Measurements from ENCODE around the gene OPCML.

OPCML gene

DNA sequence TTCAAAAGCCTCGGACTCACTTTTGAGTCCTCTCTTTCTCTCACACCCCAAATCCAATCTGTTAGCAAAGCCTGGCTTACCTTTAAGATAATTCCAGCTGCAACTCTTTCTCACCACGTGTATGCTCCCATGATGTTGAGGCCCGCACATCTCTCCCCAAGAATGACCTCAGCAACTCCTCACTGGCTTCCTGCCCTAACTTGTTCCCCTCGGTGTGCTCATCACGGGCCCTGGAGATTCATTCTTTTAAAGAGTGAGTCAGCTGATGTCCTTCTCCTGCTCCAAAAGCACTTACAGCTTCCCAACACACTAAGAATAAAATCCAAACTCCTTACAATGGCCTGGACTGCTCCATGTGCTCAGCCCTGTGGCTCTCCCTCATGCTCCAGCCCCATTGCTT is 1041.3 kb downstream of the OPCML start:
- Histone ChIP-seq H3K27me3 (ENCODE audit: control insufficient read depth in 1 of 2, insufficient read depth in 2 of 2, low read length in 2 of 2) (no peaks in the 10 kb centered on the region), H3K4me1 (ENCODE audit: control insufficient read depth, insufficient read depth, low read length) (no peaks in the 10 kb centered on the region), H3K27ac (ENCODE audit: low read length) (no peak overlapping the region), H3K9me3 (ENCODE audit: control insufficient read depth in 2 of 2, low read length in 2 of 2) (peaks cover 0 to 3% of the 10 kb centered on the region in 2 donors), H3K36me3 (ENCODE audit: control insufficient read depth in 2 of 2, insufficient read depth in 2 of 2, low read length in 2 of 2) (no peaks in the 10 kb centered on the region), H3K9ac (ENCODE audit: low read length in 2 of 2) (no peak overlapping the region), H3K4me3 (ENCODE audit: low read length in 2 of 2) (no peak overlapping the region)

DNA sequence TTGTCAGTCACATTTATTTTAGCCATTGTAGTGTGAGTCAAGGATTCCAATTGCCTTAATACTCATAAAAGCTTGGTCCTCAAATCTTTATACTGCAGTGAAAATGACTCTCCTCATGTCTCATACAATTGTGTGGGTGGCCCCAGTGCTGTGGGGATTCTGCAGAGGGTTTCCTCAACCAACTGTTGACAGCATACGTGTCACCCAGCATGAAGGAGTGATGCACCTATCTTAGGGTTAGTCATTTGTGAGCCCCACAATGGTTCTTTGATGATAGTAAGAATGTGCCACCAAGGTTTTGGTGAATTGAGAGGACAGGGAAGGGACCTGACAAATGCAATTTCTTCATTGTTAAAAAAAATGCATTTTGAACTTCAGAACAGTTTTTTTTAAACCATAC is 1046.2 kb downstream of the OPCML start:
- no peak overlapping the region for H3K4me3 ChIP-seq (ENCODE audit: low read length in 2 of 2)
- H3K4me1 ChIP-seq (ENCODE audit: control insufficient read depth, insufficient read depth, low read length) = no peaks in the 10 kb centered on the region
- no peaks in the 10 kb centered on the region for H3K36me3 ChIP-seq (ENCODE audit: control insufficient read depth in 2 of 2, insufficient read depth in 2 of 2, low read length in 2 of 2)
- no peaks in the 10 kb centered on the region for H3K27me3 ChIP-seq (ENCODE audit: control insufficient read depth in 1 of 2, insufficient read depth in 2 of 2, low read length in 2 of 2)
- H3K9ac ChIP-seq (ENCODE audit: low read length in 2 of 2) = no peak overlapping the region
- H3K9me3 ChIP-seq (ENCODE audit: control insufficient read depth in 2 of 2, low read length in 2 of 2) = peaks cover 0 to 12% of the 10 kb centered on the region in 2 donors
- no peak overlapping the region for H3K27ac ChIP-seq (ENCODE audit: low read length)

DNA sequence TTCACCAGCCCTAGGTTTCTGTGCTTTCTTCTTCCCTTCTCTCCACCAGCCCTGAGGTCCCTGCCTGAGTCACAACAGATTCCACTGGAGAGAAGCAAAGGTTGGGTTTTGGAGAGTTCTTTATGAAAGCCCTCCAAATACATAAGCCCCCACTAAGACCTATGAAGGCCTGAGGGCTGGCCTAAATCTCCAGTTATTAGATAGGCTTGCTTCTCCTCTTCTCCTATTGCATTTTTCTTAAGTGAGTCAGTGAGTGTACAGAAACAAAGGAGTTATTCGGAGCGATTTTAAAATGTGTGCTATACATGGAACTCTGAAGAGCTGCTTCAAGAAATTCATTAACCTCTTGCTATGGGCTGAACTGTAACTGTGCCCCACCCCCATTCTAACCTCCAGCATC is 1057.3 kb downstream of the OPCML start:
- H3K27me3 ChIP-seq (ENCODE audit: control insufficient read depth in 1 of 2, insufficient read depth in 2 of 2, low read length in 2 of 2) = no peaks in the 10 kb centered on the region
- H3K4me1 ChIP-seq (ENCODE audit: control insufficient read depth, insufficient read depth, low read length) = no peaks in the 10 kb centered on the region
- H3K36me3 ChIP-seq (ENCODE audit: control insufficient read depth in 2 of 2, insufficient read depth in 2 of 2, low read length in 2 of 2) = no peaks in the 10 kb centered on the region
- no peak overlapping the region for H3K9ac ChIP-seq (ENCODE audit: low read length in 2 of 2)
- no peak overlapping the region for H3K4me3 ChIP-seq (ENCODE audit: low read length in 2 of 2)
- peaks cover 0 to 7% of the 10 kb centered on the region in 2 donors for H3K9me3 ChIP-seq (ENCODE audit: control insufficient read depth in 2 of 2, low read length in 2 of 2)
- H3K27ac ChIP-seq (ENCODE audit: low read length) = no peak overlapping the region

DNA sequence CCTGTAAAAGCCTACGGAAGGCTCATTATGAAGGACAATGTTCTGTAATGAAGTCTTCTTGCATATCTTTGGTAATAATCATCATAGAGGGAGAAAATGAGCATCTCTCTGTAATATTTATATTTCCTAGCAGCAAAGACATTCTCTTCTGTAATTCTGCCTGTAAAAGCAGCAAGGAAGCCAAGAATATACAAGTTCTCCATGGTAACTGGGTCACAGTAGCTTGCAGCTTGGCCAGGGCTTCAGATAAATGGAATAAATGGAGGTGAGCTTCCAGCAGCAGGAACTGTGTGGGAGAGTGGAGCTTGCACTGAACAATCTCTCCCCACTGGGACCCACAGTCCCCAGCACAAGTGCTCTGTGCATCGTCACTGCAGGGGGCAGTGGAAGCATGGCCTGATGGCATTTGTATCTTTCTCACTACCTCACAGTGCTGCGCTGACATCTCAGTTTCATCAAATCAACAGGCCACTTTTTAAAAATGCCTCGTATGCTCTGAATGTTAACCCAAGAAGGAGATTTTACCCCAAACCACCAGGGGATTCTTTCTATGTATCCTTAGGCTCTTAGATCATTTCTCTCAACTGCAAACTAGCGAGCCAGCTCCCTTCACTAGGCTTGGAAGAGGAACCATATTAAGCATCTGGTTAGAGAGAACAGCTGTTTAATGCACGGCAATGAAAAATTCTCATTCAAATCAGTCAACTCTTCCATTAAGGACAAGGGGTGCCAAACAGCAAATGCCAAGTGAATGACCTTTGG is 1059.7 kb downstream of the OPCML start:
- Histone ChIP-seq H3K9me3 (ENCODE audit: control insufficient read depth in 2 of 2, low read length in 2 of 2) (peaks cover 0 to 7% of the 10 kb centered on the region in 2 donors), H3K4me1 (ENCODE audit: control insufficient read depth, insufficient read depth, low read length) (no peaks in the 10 kb centered on the region), H3K4me3 (ENCODE audit: low read length in 2 of 2) (no peak overlapping the region), H3K9ac (ENCODE audit: low read length in 2 of 2) (no peak overlapping the region), H3K27me3 (ENCODE audit: control insufficient read depth in 1 of 2, insufficient read depth in 2 of 2, low read length in 2 of 2) (no peaks in the 10 kb centered on the region), H3K36me3 (ENCODE audit: control insufficient read depth in 2 of 2, insufficient read depth in 2 of 2, low read length in 2 of 2) (no peaks in the 10 kb centered on the region), H3K27ac (ENCODE audit: low read length) (no peak overlapping the region)

DNA sequence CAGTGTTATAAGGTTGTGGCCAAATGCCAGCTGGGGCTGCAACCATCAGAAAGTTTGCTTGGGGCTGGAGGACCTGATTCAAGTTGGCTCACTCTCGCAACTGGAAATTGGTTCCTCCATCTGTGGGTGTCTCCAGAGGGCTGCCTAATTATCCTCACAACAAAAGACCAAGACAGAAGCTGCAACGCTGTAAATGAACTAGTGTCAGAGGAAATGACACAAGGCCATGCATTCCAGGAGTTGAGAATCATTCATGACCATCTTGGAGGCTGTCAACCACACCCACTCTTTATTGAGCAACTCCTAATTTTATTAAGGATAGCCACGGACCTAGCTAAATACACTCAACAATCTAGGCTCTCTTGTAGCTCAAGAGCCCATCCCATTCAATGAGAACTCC is 1060.8 kb downstream of the OPCML start:
- H3K27me3 ChIP-seq (ENCODE audit: control insufficient read depth in 1 of 2, insufficient read depth in 2 of 2, low read length in 2 of 2) = no peaks in the 10 kb centered on the region
- no peak overlapping the region for H3K27ac ChIP-seq (ENCODE audit: low read length)

DNA sequence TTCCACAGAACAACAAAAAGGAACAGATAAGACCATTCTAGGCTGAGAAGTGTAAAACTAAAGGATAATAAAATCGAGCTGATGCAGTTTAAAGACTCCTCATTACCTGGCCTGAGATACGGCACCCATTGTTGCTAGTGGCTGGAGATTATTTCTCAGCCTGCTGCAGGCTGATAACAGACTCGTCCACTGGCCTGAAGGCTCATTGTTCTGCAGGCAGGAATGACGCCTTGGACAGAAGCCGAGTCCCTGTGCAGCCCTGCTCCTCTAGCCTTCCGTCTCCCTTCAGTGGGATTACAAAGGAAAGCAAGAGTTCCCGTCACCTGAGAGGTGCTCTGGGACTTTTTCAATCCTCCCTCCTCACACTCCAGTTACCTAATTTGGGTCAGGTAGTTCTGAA is 1065.3 kb downstream of the OPCML start:
- H3K36me3 ChIP-seq (ENCODE audit: control insufficient read depth in 2 of 2, insufficient read depth in 2 of 2, low read length in 2 of 2) = no peaks in the 10 kb centered on the region
- no peaks in the 10 kb centered on the region for H3K27me3 ChIP-seq (ENCODE audit: control insufficient read depth in 1 of 2, insufficient read depth in 2 of 2, low read length in 2 of 2)
- H3K27ac ChIP-seq (ENCODE audit: low read length) = no peak overlapping the region
- peaks cover under 1 to 2% of the 10 kb centered on the region in 2 donors for H3K9me3 ChIP-seq (ENCODE audit: control insufficient read depth in 2 of 2, low read length in 2 of 2)
- no peak overlapping the region for H3K9ac ChIP-seq (ENCODE audit: low read length in 2 of 2)
- H3K4me3 ChIP-seq (ENCODE audit: low read length in 2 of 2) = no peak overlapping the region
- no peaks in the 10 kb centered on the region for H3K4me1 ChIP-seq (ENCODE audit: control insufficient read depth, insufficient read depth, low read length)

More for the DNA sequence above, 1060.8 kb downstream of the OPCML start:
- no peak overlapping the region for H3K9ac ChIP-seq (ENCODE audit: low read length in 2 of 2)
- no peaks in the 10 kb centered on the region for H3K4me1 ChIP-seq (ENCODE audit: control insufficient read depth, insufficient read depth, low read length)
- peaks cover 0 to 2% of the 10 kb centered on the region in 2 donors for H3K9me3 ChIP-seq (ENCODE audit: control insufficient read depth in 2 of 2, low read length in 2 of 2)
- no peak overlapping the region for H3K4me3 ChIP-seq (ENCODE audit: low read length in 2 of 2)
- no peaks in the 10 kb centered on the region for H3K36me3 ChIP-seq (ENCODE audit: control insufficient read depth in 2 of 2, insufficient read depth in 2 of 2, low read length in 2 of 2)

DNA sequence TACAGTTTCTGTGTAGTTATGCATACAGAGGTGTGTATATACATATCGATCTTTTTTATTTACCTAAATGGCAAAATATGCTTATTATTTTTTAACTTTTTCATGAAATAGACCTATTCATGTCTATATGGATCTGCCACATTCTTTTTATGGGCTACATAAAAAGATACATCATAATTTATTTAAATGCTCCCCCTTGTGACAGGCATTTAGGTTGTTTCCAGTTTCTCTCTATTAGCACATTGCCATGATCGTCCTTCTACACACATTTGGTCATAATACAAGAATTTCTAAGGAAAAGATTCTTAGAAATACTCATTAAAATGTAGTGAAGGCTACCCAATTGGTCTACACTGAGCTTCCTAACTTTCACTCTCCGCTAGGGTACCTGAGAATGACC is 1067.4 kb downstream of the OPCML start:
- H3K9me3 ChIP-seq (ENCODE audit: control insufficient read depth in 2 of 2, low read length in 2 of 2) = peaks cover 0 to 2% of the 10 kb centered on the region in 2 donors
- H3K4me3 ChIP-seq (ENCODE audit: low read length in 2 of 2) = no peak overlapping the region
- no peaks in the 10 kb centered on the region for H3K27me3 ChIP-seq (ENCODE audit: control insufficient read depth in 1 of 2, insufficient read depth in 2 of 2, low read length in 2 of 2)
- H3K4me1 ChIP-seq (ENCODE audit: control insufficient read depth, insufficient read depth, low read length) = no peaks in the 10 kb centered on the region
- no peaks in the 10 kb centered on the region for H3K36me3 ChIP-seq (ENCODE audit: control insufficient read depth in 2 of 2, insufficient read depth in 2 of 2, low read length in 2 of 2)
- H3K9ac ChIP-seq (ENCODE audit: low read length in 2 of 2) = no peak overlapping the region
- no peak overlapping the region for H3K27ac ChIP-seq (ENCODE audit: low read length)

DNA sequence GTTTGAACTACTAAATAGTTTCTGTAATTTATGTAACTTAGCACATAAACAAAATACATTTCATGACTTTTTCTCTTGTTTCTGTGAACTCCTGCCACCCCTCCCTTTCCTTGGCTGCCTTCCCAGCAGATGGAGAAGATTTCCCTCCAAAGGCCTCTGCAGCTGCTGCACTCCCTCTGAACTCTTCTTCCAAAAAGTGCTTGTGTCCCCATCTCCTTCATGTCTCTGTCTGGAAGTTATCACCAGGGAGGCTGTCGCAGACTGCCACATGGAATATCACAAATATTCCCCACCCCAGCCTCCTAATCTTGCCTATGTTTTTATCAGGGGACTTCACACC is 1068.3 kb downstream of the OPCML start:
- Histone ChIP-seq H3K27ac (ENCODE audit: low read length) (no peak overlapping the region), H3K36me3 (ENCODE audit: control insufficient read depth in 2 of 2, insufficient read depth in 2 of 2, low read length in 2 of 2) (no peaks in the 10 kb centered on the region), H3K9me3 (ENCODE audit: control insufficient read depth in 2 of 2, low read length in 2 of 2) (peaks cover 0 to 2% of the 10 kb centered on the region in 2 donors), H3K4me1 (ENCODE audit: control insufficient read depth, insufficient read depth, low read length) (no peaks in the 10 kb centered on the region), H3K27me3 (ENCODE audit: control insufficient read depth in 1 of 2, insufficient read depth in 2 of 2, low read length in 2 of 2) (no peaks in the 10 kb centered on the region), H3K9ac (ENCODE audit: low read length in 2 of 2) (no peak overlapping the region), H3K4me3 (ENCODE audit: low read length in 2 of 2) (no peak overlapping the region)

DNA sequence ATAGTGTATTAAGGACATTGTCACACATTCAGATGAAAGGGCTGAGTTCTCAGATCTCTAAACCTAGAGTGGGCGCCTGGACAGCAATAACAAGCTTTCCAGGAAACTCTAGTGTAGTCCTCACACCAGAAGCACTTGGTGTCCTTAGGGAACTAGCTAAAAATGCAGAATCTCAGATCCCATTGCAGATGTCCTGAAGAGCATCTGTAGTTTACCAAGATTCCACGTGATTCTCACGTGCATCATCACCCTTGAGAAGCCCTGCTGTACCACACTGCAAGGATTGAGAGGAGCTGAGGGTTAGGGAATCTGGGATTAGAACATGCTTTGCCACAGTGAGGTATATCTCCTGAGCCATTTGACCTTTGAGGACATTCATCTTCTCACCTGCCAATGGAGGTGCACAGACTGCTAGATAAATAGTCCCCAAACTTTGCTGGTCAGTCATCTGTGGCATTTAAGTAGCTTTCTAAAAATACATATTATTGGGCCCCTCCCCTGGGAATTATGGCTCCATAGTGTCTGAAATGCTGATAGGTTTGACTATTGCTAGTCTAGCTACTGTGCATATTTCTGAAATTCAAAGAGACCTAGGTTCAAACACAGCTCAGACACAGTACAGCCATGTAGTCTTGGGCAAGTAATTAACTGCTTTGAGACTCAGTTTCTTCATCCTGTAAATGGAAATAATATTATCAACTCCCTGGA is 1068.9 kb downstream of the OPCML start:
- H3K4me3 ChIP-seq (ENCODE audit: low read length in 2 of 2) = no peak overlapping the region
- H3K9me3 ChIP-seq (ENCODE audit: control insufficient read depth in 2 of 2, low read length in 2 of 2) = peaks cover 0 to 2% of the 10 kb centered on the region in 2 donors
- H3K36me3 ChIP-seq (ENCODE audit: control insufficient read depth in 2 of 2, insufficient read depth in 2 of 2, low read length in 2 of 2) = no peaks in the 10 kb centered on the region
- H3K27me3 ChIP-seq (ENCODE audit: control insufficient read depth in 1 of 2, insufficient read depth in 2 of 2, low read length in 2 of 2) = no peaks in the 10 kb centered on the region
- no peak overlapping the region for H3K9ac ChIP-seq (ENCODE audit: low read length in 2 of 2)
- no peak overlapping the region for H3K27ac ChIP-seq (ENCODE audit: low read length)
- no peaks in the 10 kb centered on the region for H3K4me1 ChIP-seq (ENCODE audit: control insufficient read depth, insufficient read depth, low read length)

DNA sequence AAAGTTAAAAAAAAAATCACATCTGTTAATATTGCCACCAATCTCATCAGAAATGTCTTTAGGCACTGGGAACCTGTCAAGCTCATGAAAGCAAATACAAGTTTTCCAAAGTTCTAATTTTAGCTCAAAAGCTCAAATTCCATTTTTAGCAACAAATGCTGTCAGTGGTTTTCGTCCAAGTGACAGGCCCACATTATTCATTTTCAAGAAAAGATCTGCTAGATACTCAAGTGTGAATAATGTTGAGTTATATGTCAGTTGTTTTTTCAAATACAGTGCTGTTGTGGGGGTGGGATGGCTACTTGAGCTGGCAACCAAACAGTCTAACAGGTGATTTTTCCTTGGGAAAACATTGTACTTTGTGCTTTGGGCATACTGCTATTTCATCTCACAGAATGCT is 1072.6 kb downstream of the OPCML start:
- peaks cover 0 to 2% of the 10 kb centered on the region in 2 donors for H3K9me3 ChIP-seq (ENCODE audit: control insufficient read depth in 2 of 2, low read length in 2 of 2)
- H3K36me3 ChIP-seq (ENCODE audit: control insufficient read depth in 2 of 2, insufficient read depth in 2 of 2, low read length in 2 of 2) = no peaks in the 10 kb centered on the region
- no peak overlapping the region for H3K9ac ChIP-seq (ENCODE audit: low read length in 2 of 2)
- peaks cover 0 to 2% of the 10 kb centered on the region in 2 donors for H3K27me3 ChIP-seq (ENCODE audit: control insufficient read depth in 1 of 2, insufficient read depth in 2 of 2, low read length in 2 of 2)
- H3K27ac ChIP-seq (ENCODE audit: low read length) = no peak overlapping the region
- no peak overlapping the region for H3K4me3 ChIP-seq (ENCODE audit: low read length in 2 of 2)
- no peaks in the 10 kb centered on the region for H3K4me1 ChIP-seq (ENCODE audit: control insufficient read depth, insufficient read depth, low read length)

DNA sequence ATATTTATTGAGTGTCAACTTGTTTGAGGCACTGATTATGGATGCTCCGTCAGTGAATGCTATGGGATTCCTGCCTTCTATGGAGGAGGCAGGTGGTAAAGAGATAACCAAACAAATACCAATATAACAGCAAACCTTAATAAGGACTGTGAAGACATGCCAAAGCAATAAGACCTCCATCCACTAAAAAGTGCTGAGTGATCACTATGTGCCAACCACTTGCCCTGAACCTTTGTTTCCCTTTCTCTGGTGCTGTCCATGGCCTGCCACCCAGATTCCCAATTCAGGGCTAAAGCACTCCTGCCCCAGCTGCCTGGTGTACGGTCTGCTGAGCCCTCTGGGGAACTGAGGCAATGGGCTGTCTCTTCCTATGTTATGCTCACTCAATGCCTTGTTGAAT is 1074.9 kb downstream of the OPCML start:
- H3K9ac ChIP-seq (ENCODE audit: low read length in 2 of 2) = no peak overlapping the region
- no peak overlapping the region for H3K4me3 ChIP-seq (ENCODE audit: low read length in 2 of 2)
- H3K27ac ChIP-seq (ENCODE audit: low read length) = no peak overlapping the region
- peaks cover 0 to 2% of the 10 kb centered on the region in 2 donors for H3K9me3 ChIP-seq (ENCODE audit: control insufficient read depth in 2 of 2, low read length in 2 of 2)
- no peaks in the 10 kb centered on the region for H3K36me3 ChIP-seq (ENCODE audit: control insufficient read depth in 2 of 2, insufficient read depth in 2 of 2, low read length in 2 of 2)
- H3K4me1 ChIP-seq (ENCODE audit: control insufficient read depth, insufficient read depth, low read length) = no peaks in the 10 kb centered on the region
- H3K27me3 ChIP-seq (ENCODE audit: control insufficient read depth in 1 of 2, insufficient read depth in 2 of 2, low read length in 2 of 2) = peaks cover 0 to 3% of the 10 kb centered on the region in 2 donors

All from stomach smooth muscle (tissue), 2 donors.